PC-3 (cell line): ENCODE data around the gene CNTN4. TPM values are rescaled to one million over a fixed set of nuclear protein-coding genes. Genes with fewer than 3 reads are reported as not detected.
"Not testable (repeated sequence)": the region's sequence is repeated elsewhere in the genome, so short reads cannot be mapped to it uniquely, and the experiment has no call there.

Experiments used
- ATAC-seq: fragments of 200-7000 bp; cut with Tn5 transposase; 2 replicates; pipeline ENCODE4 v1.9.1; 2020; ENCODE audit warnings: mild to moderate bottlenecking, moderate library complexity
- BruUV-seq: library from RNA; stranded (reverse); fragments of 400-500 nt; replicated peaks from 2 replicates; lab custom pipeline; 2021; lab: Mats Ljungman, UMichigan
- CTCF ChIA-PET: fragments of 300-600 bp; sonication (Branson Sonifier 250); formaldehyde crosslinking; loops from one replicate; lab custom pipeline; 2022; ENCODE audit warnings: antibody characterized with exemption; lab: Charles Lee
- POLR2A ChIA-PET: fragments of 300-600 bp; sonication (Branson Sonifier 250); formaldehyde crosslinking; loops from one replicate; lab custom pipeline; 2022; ENCODE audit warnings: antibody characterized with exemption; ENCODE audit not compliant: unreplicated experiment; lab: Charles Lee
- DNase-seq: peaks from one replicate; pipeline ENCODE4 v3.0.0-alpha.2; 2015
- H2AFZ ChIP-seq: fragments of 300-600 bp; sonication (generic); 2 replicates; pipeline ENCODE4 v1.6.0; 2016; ENCODE audit warnings: antibody characterized with exemption, low read length
- H3F3A ChIP-seq: fragments of 300-600 bp; sonication (generic); one replicate; pipeline ENCODE4 v1.6.0; 2017; ENCODE audit warnings: antibody characterized with exemption, low read length, control low read depth, mild to moderate bottlenecking; ENCODE audit not compliant: unreplicated experiment
- H3K27ac ChIP-seq: fragments of 300-600 bp; sonication (generic); 2 replicates; pipeline ENCODE4 v1.5.1; 2016; ENCODE audit warnings: mild to moderate bottlenecking, low read length
- H3K27me3 ChIP-seq: fragments of 300-600 bp; sonication (generic); 2 replicates; pipeline ENCODE4 v1.6.1; 2016; ENCODE audit warnings: low read length, mixed read lengths
- H3K36me3 ChIP-seq: fragments of 300-600 bp; sonication (generic); 2 replicates; pipeline ENCODE4 v1.6.1; 2016; ENCODE audit warnings: low read depth, mixed run types, low read length, mixed read lengths
- H3K4me1 ChIP-seq: fragments of 300-600 bp; sonication (generic); 2 replicates; pipeline ENCODE4 v1.5.1; 2016; ENCODE audit warnings: low read length; ENCODE audit not compliant: insufficient read depth
- H3K4me2 ChIP-seq: fragments of 300-600 bp; sonication (generic); 2 replicates; pipeline ENCODE4 v1.6.0; 2016; ENCODE audit warnings: low read length
- H3K4me3 ChIP-seq: fragments of 300-600 bp; sonication (generic); 2 replicates; pipeline ENCODE4 v1.5.1; 2016; ENCODE audit warnings: mild to moderate bottlenecking, low read length, mixed read lengths
- H3K79me2 ChIP-seq: fragments of 300-600 bp; sonication (generic); 2 replicates; pipeline ENCODE4 v1.6.1; 2017; ENCODE audit warnings: low read length, mixed read lengths
- H3K9ac ChIP-seq: fragments of 300-600 bp; sonication (generic); 2 replicates; pipeline ENCODE4 v1.6.0; 2016; ENCODE audit warnings: mild to moderate bottlenecking, low read length
- H3K9me2 ChIP-seq: fragments of 300-600 bp; sonication (generic); replicated peaks from 2 replicates; pipeline ENCODE4 v1.6.1; 2016; ENCODE audit warnings: mixed run types, low read length, mixed read lengths
- H3K9me3 ChIP-seq: fragments of 300-600 bp; sonication (generic); 2 replicates; pipeline ENCODE4 v1.6.1; 2016; ENCODE audit warnings: low read length, mixed read lengths
- H4K20me1 ChIP-seq: fragments of 300-600 bp; sonication (generic); 2 replicates; pipeline ENCODE4 v1.6.1; 2016; ENCODE audit warnings: low read length, mixed read lengths
- CTCF ChIP-seq: fragments of 300-600 bp; sonication (generic); conservative IDR thresholded peaks from 2 replicates; pipeline ENCODE4 v1.5.1; 2017; ENCODE audit warnings: antibody characterized with exemption, low read depth, mild to moderate bottlenecking, low read length
- EZH2 ChIP-seq: fragments of 300-600 bp; sonication (generic); IDR thresholded peaks from one replicate; pipeline ENCODE4 v1.6.1; 2017; ENCODE audit warnings: antibody characterized with exemption, mild to moderate bottlenecking, low read length; ENCODE audit not compliant: unreplicated experiment
- EZH2phosphoT487 ChIP-seq: fragments of 300-600 bp; sonication (generic); IDR thresholded peaks from 2 replicates; pipeline ENCODE4 v1.6.1; 2018; ENCODE audit warnings: mild to moderate bottlenecking, antibody characterized with exemption, low read length, borderline replicate concordance
- intact Hi-C: fragments of 100-400 bp; cut with micrococcal nuclease; formaldehyde crosslinking; loops from 2 replicates; pipeline ENCODE4 v1.9.0; 2023
- total RNA-seq: library from RNA; depleted of rRNA; stranded (reverse); fragments of >200 nt; gene quantifications from 2 replicates; pipeline ENCODE4 v1.2.3, GENCODE V29; 2014

Gene CNTN4
- total RNA-seq, 1 experiment from 2014 or later: not detected

GRCh38 chr3:2910997-2911396 lies 812.3 kb downstream of the CNTN4 start:
- intact Hi-C loops: no loop called here

GRCh38 chr3:2915826-2916225 lies 817.2 kb downstream of the CNTN4 start:
- POLR2A ChIA-PET: no interaction called here
- Histone ChIP-seq H3F3A (no peaks in the 10 kb centered on the region), H4K20me1 (no peaks in the 10 kb centered on the region), H3K4me3 (no peak overlapping the region), H3K4me1 (no peaks in the 10 kb centered on the region), H3K9me2 (no peaks in the 10 kb centered on the region), H3K79me2 (no peaks in the 10 kb centered on the region), H3K9ac (no peak overlapping the region), H3K9me3 (peaks cover 12% of the 10 kb centered on the region; the same call in 1 of the 2 replicates), H3K27me3 (no peaks in the 10 kb centered on the region), H2AFZ (no peak overlapping the region), H3K4me2 (no peak overlapping the region), H3K36me3 (no peaks in the 10 kb centered on the region), H3K27ac (no peak overlapping the region)
- CTCF ChIA-PET: no interaction called here
- no TSS peak for BruUV-seq
- no peak for TF ChIP-seq EZH2phosphoT487
- TF ChIP-seq EZH2: no peak
- no peak for TF ChIP-seq CTCF
- ATAC-seq: no peak
- intact Hi-C loops: no loop called here
- no peak for DNase-seq

More at GRCh38 chr3:2910997-2911396, 812.3 kb downstream of the CNTN4 start:
- no peaks in the 10 kb centered on the region for H3K9me2 ChIP-seq
- ChIA-PET CTCF (no interaction called here), POLR2A (no interaction called here)
- no peak for DNase-seq
- BruUV-seq: no TSS peak
- H3K36me3 ChIP-seq: no peaks in the 10 kb centered on the region
- no peak overlapping the region for H3K9ac ChIP-seq
- no peak overlapping the region for H3K27ac ChIP-seq
- no peak for ATAC-seq
- H3K4me3 ChIP-seq: no peak overlapping the region
- no peaks in the 10 kb centered on the region for H4K20me1 ChIP-seq
- no peaks in the 10 kb centered on the region for H3F3A ChIP-seq
- no peaks in the 10 kb centered on the region for H3K79me2 ChIP-seq
- H3K4me2 ChIP-seq: no peak overlapping the region
- no peaks in the 10 kb centered on the region for H3K27me3 ChIP-seq
- no peaks in the 10 kb centered on the region for H3K4me1 ChIP-seq
- TF ChIP-seq EZH2: no peak
- no peak for TF ChIP-seq EZH2phosphoT487
- TF ChIP-seq CTCF: no peak
- no peak overlapping the region for H2AFZ ChIP-seq
- peaks cover 25% of the 10 kb centered on the region; the same call in 1 of the 2 replicates for H3K9me3 ChIP-seq

DNA sequence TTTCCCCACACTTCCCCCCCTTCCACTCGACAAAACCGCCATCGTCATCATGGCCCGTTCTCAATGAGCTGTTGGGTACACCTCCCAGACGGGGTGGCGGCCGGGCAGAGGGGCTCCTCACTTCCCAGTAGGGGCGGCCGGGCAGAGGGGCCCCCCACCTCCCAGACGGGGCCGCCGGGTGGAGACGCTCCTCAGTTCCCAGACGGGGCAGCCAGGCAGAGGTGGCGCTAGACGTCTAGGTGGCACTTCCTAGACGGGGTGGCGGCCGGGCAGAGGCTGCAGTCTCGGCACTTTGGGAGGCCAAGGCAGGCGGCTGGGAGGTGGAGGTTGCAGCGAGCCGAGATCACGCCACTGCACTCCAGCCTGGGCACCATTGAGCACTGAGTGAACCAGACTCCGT lies 818.0 kb downstream of the CNTN4 start:
- H3K9me2 ChIP-seq, H3K79me2 ChIP-seq, BruUV-seq, H3K9me3 ChIP-seq, H3K4me1 ChIP-seq, H3K9ac ChIP-seq, intact Hi-C loops, CTCF ChIA-PET, H2AFZ ChIP-seq, H3F3A ChIP-seq, H3K4me3 ChIP-seq, H3K4me2 ChIP-seq, DNase-seq, H3K36me3 ChIP-seq, H3K27ac ChIP-seq, ATAC-seq, H3K27me3 ChIP-seq, POLR2A ChIA-PET, H4K20me1 ChIP-seq: not testable (repeated sequence)
